OCI-LY1 (cell line): Measurements from ENCODE around the gene CAMTA1.
"Not testable (repeated sequence)": the region's sequence is repeated elsewhere in the genome, so short reads cannot be mapped to it uniquely, and the experiment has no call there.

Experiments
- H2AFZ ChIP-seq: fragments of 200-600 bp; sonication (generic), shearing (Covaris generic); 2 replicates; pipeline ENCODE4 v1.6.0; 2014; ENCODE audit warnings: antibody characterized with exemption, mild to moderate bottlenecking, low read length
- H3F3A ChIP-seq: fragments of 200-600 bp; sonication (generic), shearing (Covaris generic); 2 replicates; pipeline ENCODE4 v1.6.0; 2014; ENCODE audit warnings: mild to moderate bottlenecking, antibody characterized with exemption, low read length, moderate library complexity; ENCODE audit not compliant: insufficient read depth
- H3K27ac ChIP-seq: fragments of 200-600 bp; sonication (generic); 2 replicates; pipeline ENCODE4 v1.5.1; 2014; ENCODE audit warnings: low read length, mixed run types, mild to moderate bottlenecking, low read depth; ENCODE audit not compliant: poor library complexity, severe bottlenecking
- H3K27me3 ChIP-seq: fragments of 200-600 bp; sonication (generic); 2 replicates; pipeline ENCODE4 v1.6.0; 2014; ENCODE audit warnings: antibody characterized with exemption, mild to moderate bottlenecking, low read length, moderate library complexity; ENCODE audit not compliant: insufficient read depth
- H3K36me3 ChIP-seq: fragments of 200-600 bp; sonication (generic); 2 replicates; pipeline ENCODE4 v1.6.1; 2014; ENCODE audit warnings: mild to moderate bottlenecking, antibody characterized with exemption, low read length, moderate library complexity, mixed read lengths; ENCODE audit not compliant: insufficient read depth
- H3K4me1 ChIP-seq: fragments of 200-600 bp; sonication (generic); 2 replicates; pipeline ENCODE4 v1.5.1; 2014; ENCODE audit warnings: mild to moderate bottlenecking, low read length, moderate library complexity; ENCODE audit not compliant: insufficient read depth, severe bottlenecking
- H3K4me2 ChIP-seq: fragments of 200-600 bp; sonication (generic), shearing (Covaris generic); 2 replicates; pipeline ENCODE4 v1.6.1; 2014; ENCODE audit warnings: low read length
- H3K4me3 ChIP-seq: fragments of 200-600 bp; sonication (generic); 2 replicates; pipeline ENCODE4 v1.5.1; 2014; ENCODE audit warnings: low read length, low read depth, mild to moderate bottlenecking, mixed read lengths; ENCODE audit not compliant: poor library complexity, severe bottlenecking
- H3K79me2 ChIP-seq: fragments of 200-600 bp; shearing (Covaris generic); 2 replicates; pipeline ENCODE4 v1.6.1; 2016; ENCODE audit warnings: mixed run types, low read length, mixed read lengths; ENCODE audit not compliant: insufficient read depth
- H3K9ac ChIP-seq: fragments of 200-600 bp; sonication (generic), shearing (Covaris generic); 2 replicates; pipeline ENCODE4 v1.6.1; 2014; ENCODE audit warnings: mild to moderate bottlenecking, low read length, mixed read lengths
- H3K9me2 ChIP-seq: fragments of 200-600 bp; sonication (generic), shearing (Covaris generic); 2 replicates; pipeline ENCODE4 v1.6.1; 2014; ENCODE audit warnings: low read depth, mild to moderate bottlenecking, low read length, mixed read lengths
- H3K9me3 ChIP-seq: fragments of 200-600 bp; shearing (Covaris generic); 2 replicates; pipeline ENCODE4 v1.6.1; 2014; ENCODE audit warnings: low read length, mixed read lengths
- H4K20me1 ChIP-seq: fragments of 200-600 bp; sonication (generic), shearing (Covaris generic); 2 replicates; pipeline ENCODE4 v1.6.0; 2016; ENCODE audit warnings: mild to moderate bottlenecking, low read length; ENCODE audit not compliant: insufficient read depth
- EZH2 ChIP-seq: fragments of 200-600 bp; sonication (generic), shearing (Covaris generic); IDR thresholded peaks from 2 replicates; pipeline ENCODE4 v1.8.0; 2017; ENCODE audit warnings: borderline replicate concordance, mixed run types, mild to moderate bottlenecking, antibody characterized with exemption, low read length, moderate library complexity, mixed read lengths
- TF ChIP-seq, protein P1 (sequence below): fragments of 200-600 bp; sonication (generic), shearing (Covaris generic); IDR thresholded peaks from 2 replicates; pipeline ENCODE4 v1.5.1; 2017; ENCODE audit warnings: mild to moderate bottlenecking, antibody characterized with exemption, low read length, moderate library complexity, mixed read lengths

CAMTA1 gene

DNA sequence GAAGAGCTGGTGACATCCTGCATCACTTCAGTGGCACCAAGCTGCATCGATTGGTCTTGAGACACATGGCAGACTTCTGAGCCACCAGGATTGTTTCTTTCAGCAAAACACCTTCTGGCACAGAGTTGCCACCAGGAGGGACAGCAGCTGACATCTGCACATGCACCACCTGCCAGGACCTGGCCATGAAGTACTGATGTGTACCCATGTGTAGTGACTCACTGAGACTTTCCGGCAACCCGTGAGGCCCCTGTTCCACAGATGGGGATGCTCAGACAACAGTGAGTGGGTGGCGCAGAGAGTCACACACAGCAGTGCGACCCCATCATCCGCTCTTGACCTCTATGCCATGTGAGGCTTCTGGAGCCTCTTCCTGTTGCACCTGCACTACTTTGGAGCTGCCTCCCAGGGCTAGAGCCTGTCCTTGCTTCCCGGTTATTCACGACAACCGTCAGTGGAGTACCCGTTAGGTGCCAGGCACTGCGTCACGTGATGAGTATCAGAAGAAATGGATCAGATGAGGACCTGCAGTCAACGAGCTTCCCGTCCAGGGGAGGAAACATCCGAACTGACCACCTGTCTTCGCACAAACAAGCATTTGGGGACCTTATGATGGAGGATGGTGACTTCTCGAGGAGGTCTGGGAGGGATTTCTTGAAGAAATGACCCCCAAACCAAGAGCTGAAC lies 905.4 kb downstream of the CAMTA1 start:
- Histone ChIP-seq H3K9ac (no peak overlapping the region), H3K27me3 (no peaks in the 10 kb centered on the region; the same call in 1 of the 2 replicates), H3K9me3 (no peaks in the 10 kb centered on the region), H4K20me1 (no peaks in the 10 kb centered on the region), H3K4me3 (no peak overlapping the region), H3K27ac (no peak overlapping the region), H3K4me1 (no peaks in the 10 kb centered on the region), H2AFZ (no peak overlapping the region), H3K9me2 (no peaks in the 10 kb centered on the region), H3K4me2 (no peak overlapping the region), H3F3A (no peaks in the 10 kb centered on the region), H3K36me3 (no peaks in the 10 kb centered on the region; the same call in 1 of the 2 replicates), H3K79me2 (no peaks in the 10 kb centered on the region)
- TF ChIP-seq, protein P1, sequence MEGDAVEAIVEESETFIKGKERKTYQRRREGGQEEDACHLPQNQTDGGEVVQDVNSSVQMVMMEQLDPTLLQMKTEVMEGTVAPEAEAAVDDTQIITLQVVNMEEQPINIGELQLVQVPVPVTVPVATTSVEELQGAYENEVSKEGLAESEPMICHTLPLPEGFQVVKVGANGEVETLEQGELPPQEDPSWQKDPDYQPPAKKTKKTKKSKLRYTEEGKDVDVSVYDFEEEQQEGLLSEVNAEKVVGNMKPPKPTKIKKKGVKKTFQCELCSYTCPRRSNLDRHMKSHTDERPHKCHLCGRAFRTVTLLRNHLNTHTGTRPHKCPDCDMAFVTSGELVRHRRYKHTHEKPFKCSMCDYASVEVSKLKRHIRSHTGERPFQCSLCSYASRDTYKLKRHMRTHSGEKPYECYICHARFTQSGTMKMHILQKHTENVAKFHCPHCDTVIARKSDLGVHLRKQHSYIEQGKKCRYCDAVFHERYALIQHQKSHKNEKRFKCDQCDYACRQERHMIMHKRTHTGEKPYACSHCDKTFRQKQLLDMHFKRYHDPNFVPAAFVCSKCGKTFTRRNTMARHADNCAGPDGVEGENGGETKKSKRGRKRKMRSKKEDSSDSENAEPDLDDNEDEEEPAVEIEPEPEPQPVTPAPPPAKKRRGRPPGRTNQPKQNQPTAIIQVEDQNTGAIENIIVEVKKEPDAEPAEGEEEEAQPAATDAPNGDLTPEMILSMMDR = no peak

DNA sequence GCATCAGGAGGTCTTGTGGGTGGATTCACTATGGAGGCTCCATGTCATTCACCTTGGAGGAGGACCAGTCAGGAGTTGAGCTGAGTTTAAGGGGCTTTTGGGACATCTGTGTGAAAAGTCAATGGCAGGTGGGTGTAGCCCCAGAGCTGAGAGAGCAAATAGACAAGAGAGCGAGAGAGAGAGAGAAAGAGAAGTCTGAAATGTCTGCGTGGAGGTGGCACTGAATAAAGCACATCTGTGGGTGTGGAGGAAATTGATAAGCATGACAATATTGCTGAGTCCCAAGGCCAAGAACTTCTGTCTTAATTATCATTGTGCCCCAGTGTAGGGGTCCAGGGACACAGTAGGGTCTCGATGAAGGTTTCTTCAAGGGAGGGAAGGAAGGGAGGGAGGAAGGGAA lies 906.3 kb downstream of the CAMTA1 start:
- Histone ChIP-seq H3K9ac (no peak overlapping the region), H3K4me1 (no peaks in the 10 kb centered on the region), H4K20me1 (no peaks in the 10 kb centered on the region), H3K36me3 (no peaks in the 10 kb centered on the region; the same call in 1 of the 2 replicates), H3K4me3 (no peak overlapping the region), H3K27me3 (no peaks in the 10 kb centered on the region; the same call in 1 of the 2 replicates), H3K4me2 (no peak overlapping the region), H3F3A (no peaks in the 10 kb centered on the region), H3K27ac (no peak overlapping the region), H2AFZ (no peak overlapping the region), H3K9me3 (no peaks in the 10 kb centered on the region), H3K79me2 (no peaks in the 10 kb centered on the region), H3K9me2 (no peaks in the 10 kb centered on the region)
- TF ChIP-seq EZH2 = no peak

DNA sequence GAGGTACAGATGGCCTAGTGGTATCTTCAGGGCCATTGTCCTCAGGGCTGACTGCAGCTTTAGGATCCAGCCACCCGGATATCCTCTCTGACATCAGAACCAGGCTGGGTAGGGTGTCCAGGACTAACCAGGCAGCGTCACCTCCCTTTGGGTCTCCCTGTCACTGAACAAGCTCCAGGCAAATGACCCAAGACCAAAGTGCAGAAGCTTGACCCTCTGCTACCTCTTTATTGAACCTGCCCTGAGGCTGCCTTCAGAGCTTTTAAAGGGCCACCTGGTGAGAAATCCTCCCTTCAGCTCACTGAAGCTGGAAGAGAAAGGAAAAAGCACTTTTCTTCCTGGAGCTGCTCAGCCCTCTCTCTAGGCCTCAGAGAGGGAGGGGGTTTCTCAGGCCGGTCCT lies 906.8 kb downstream of the CAMTA1 start:
- H3K4me1 ChIP-seq = no peaks in the 10 kb centered on the region
- TF ChIP-seq EZH2 = no peak
- TF ChIP-seq, protein P1 = no peak
- H3K36me3 ChIP-seq = no peaks in the 10 kb centered on the region; the same call in 1 of the 2 replicates
- no peak overlapping the region for H3K27ac ChIP-seq
- no peaks in the 10 kb centered on the region for H4K20me1 ChIP-seq
- H3K9me2 ChIP-seq = no peaks in the 10 kb centered on the region
- no peaks in the 10 kb centered on the region for H3K9me3 ChIP-seq
- H3K9ac ChIP-seq = no peak overlapping the region
- H3F3A ChIP-seq = no peaks in the 10 kb centered on the region
- no peaks in the 10 kb centered on the region; the same call in 1 of the 2 replicates for H3K27me3 ChIP-seq
- H3K4me3 ChIP-seq = no peak overlapping the region
- H3K4me2 ChIP-seq = no peak overlapping the region
- no peaks in the 10 kb centered on the region for H3K79me2 ChIP-seq
- H2AFZ ChIP-seq = no peak overlapping the region

DNA sequence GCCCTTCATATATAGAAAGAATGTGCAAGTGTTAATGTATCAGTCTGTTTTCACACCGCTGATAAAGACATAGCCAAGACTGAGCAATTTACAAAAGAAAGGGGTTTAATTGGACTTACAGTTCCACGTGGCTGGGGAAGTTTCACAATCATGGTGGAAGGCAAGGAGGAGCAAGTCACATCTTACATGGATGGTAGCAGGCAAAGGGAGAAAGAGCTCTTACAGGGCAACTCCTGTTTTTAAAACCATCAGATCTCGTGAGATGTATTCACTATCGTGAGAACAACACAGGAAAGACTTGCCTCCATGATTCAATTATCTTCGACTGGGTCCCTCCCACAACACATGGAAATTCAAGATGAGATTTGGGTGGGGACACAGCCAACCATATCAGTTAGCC lies 907.8 kb downstream of the CAMTA1 start:
- H4K20me1 ChIP-seq, H3K36me3 ChIP-seq, H2AFZ ChIP-seq, H3K4me3 ChIP-seq, H3K4me1 ChIP-seq, H3K9ac ChIP-seq, H3K9me2 ChIP-seq, H3K27ac ChIP-seq, H3K27me3 ChIP-seq, H3K4me2 ChIP-seq, H3K79me2 ChIP-seq, H3F3A ChIP-seq, H3K9me3 ChIP-seq: not testable (repeated sequence)
